Left lung (tissue), 10 donors: ENCODE results near the gene ALPG. TPM values are rescaled to one million over a fixed set of nuclear protein-coding genes. Genes with fewer than 3 reads are reported as not detected.

Experiments used
- ATAC-seq: fragments of 200-7000 bp; cut with Tn5 transposase; one replicate; pipeline ENCODE4 v1.9.1; 2020; ENCODE audit warnings: moderate library complexity
- DNase-seq, 4 donors: peaks; one replicate each; pipeline ENCODE4 v3.0.0-alpha.2; 2013 to 2020
- H3K27ac ChIP-seq, 2 donors: fragments of 200-600 bp; sonication (generic) in 1 of 2; one replicate each; pipeline versions ENCODE4 v1.5.0 to v1.8.0; 2020 to 2021
- H3K27me3 ChIP-seq, 2 donors: fragments of 200-600 bp; sonication (generic) in 1 of 2; one replicate each; pipeline versions ENCODE4 v1.5.0 to v1.8.0; 2020 to 2021
- H3K36me3 ChIP-seq, 2 donors: fragments of 200-600 bp; sonication (generic) in 1 of 2; one replicate each; pipeline versions ENCODE4 v1.5.0 to v1.8.0; 2020 to 2021
- H3K4me1 ChIP-seq, 2 donors: fragments of 200-600 bp; one replicate each; pipeline ENCODE4 v1.8.0; 2021
- H3K4me3 ChIP-seq, 2 donors: fragments of 200-600 bp; sonication (generic) in 1 of 2; one replicate each; pipeline versions ENCODE4 v1.5.0 to v1.8.0; 2020 to 2021; ENCODE audit warnings: mild to moderate bottlenecking in 1 of 2
- H3K9me3 ChIP-seq, 2 donors: fragments of 200-600 bp; sonication (generic) in 1 of 2; one replicate each; pipeline versions ENCODE4 v1.5.0 to v1.8.0; 2020 to 2021
- CTCF ChIP-seq, 2 donors: fragments of 200-600 bp; sonication (generic) in 1 of 2; IDR thresholded peaks; one replicate each; pipeline versions ENCODE4 v1.5.0 to v1.8.0; 2021; ENCODE audit warnings: antibody characterized with exemption in 2 of 2
- intact Hi-C, 2 donors: fragments of 100-400 bp; cut with DNase I; formaldehyde crosslinking; loops; one replicate each; pipeline versions ENCODE4 v1.11.2 to v1.14.2; 2022
- polyA plus RNA-seq, 6 donors: library from polyadenylated mRNA; unstranded; fragments of 120-200 nt; gene quantifications; one replicate each; pipeline ENCODE4 v1.2.1, GENCODE V29; 2013; ENCODE audit not compliant: insufficient read length in 6 of 6
- total RNA-seq, 2 donors: library from RNA; stranded (reverse); fragmentation: NEBNext Ultra II Directional; extraction: Animal tissue kit (Norgen Biotek cat#: 25700); gene quantifications; one replicate each; pipeline ENCODE4 v1.2.1, GENCODE V29; 2021
- donor health status: DM: no; HTN: yes; CAD: no.
- donor health status: DM: no; HTN: no; CAD: no.

ALPG gene
- total and polyA plus RNA-seq, 8 donors: 0.08 to 0.16 TPM; not detected in 6

DNA sequence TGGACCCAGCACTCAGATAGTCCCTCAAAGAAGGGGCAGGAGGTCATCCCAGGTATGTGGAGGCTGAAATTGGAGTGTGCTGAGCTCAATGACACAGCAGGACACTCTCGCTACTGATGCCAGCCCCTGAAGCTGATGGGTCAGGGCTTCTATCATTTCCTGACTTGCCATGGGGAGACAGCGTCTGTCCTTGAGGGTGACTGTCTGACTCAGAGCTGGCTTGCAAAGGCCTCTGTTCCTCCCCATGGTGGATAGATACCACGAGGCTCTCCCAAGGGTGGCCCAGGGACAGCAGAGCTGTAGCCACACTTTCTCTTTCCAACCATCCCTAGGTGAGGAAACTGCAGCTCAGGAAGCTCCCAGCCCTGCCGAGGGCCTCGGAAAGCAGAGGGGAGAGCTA, 10.8 kb downstream of the ALPG start:
- Histone ChIP-seq H3K27ac (no peak overlapping the region), H3K4me1 (peaks cover 6 to 27% of the 10 kb centered on the region in 2 donors), H3K27me3 (peaks cover 43 to 99% of the 10 kb centered on the region in 2 donors), H3K36me3 (no peaks in the 10 kb centered on the region), H3K4me3 (no peak overlapping the region), H3K9me3 (peaks cover 0 to 2% of the 10 kb centered on the region in 2 donors)
- ATAC-seq (no peak), DNase-seq (no peak)
- no peak for TF ChIP-seq CTCF (IDR thresholded peaks at IDR 0.05)
- intact Hi-C loops: no loop called here

- H3K27ac ChIP-seq: no peak overlapping the region
- intact Hi-C loops: no loop called here
- H3K36me3 ChIP-seq: no peaks in the 10 kb centered on the region
- DNase-seq (no peak), ATAC-seq (no peak)
- no peak overlapping the region for H3K4me3 ChIP-seq
- peaks cover 43 to 96% of the 10 kb centered on the region in 2 donors for H3K27me3 ChIP-seq
- H3K9me3 ChIP-seq: peaks cover 0 to 7% of the 10 kb centered on the region in 2 donors
- peaks cover 6 to 27% of the 10 kb centered on the region in 2 donors for H3K4me1 ChIP-seq
- no peak for TF ChIP-seq CTCF (IDR thresholded peaks at IDR 0.05)
These were observed 11.4 kb downstream of the ALPG start for GRCh38 chr2:232418056-232418455.

- Histone ChIP-seq H3K4me3 (peak overlapping the region; percentile 0 to 21), H3K36me3 (no peaks in the 10 kb centered on the region), H3K27me3 (peaks cover 43 to 90% of the 10 kb centered on the region in 2 donors), H3K27ac (no peak overlapping the region), H3K4me1 (peaks cover 6 to 27% of the 10 kb centered on the region in 2 donors), H3K9me3 (peaks cover 0 to 7% of the 10 kb centered on the region in 2 donors)
- TF ChIP-seq CTCF (IDR thresholded peaks at IDR 0.05): no peak
- DNase-seq (peak in 1 of 4 donors; percentile 55), ATAC-seq (peak; percentile 71)
- intact Hi-C loops: no loop called here
These were observed 12.0 kb downstream of the ALPG start for GRCh38 chr2:232418466-232419244.

DNA sequence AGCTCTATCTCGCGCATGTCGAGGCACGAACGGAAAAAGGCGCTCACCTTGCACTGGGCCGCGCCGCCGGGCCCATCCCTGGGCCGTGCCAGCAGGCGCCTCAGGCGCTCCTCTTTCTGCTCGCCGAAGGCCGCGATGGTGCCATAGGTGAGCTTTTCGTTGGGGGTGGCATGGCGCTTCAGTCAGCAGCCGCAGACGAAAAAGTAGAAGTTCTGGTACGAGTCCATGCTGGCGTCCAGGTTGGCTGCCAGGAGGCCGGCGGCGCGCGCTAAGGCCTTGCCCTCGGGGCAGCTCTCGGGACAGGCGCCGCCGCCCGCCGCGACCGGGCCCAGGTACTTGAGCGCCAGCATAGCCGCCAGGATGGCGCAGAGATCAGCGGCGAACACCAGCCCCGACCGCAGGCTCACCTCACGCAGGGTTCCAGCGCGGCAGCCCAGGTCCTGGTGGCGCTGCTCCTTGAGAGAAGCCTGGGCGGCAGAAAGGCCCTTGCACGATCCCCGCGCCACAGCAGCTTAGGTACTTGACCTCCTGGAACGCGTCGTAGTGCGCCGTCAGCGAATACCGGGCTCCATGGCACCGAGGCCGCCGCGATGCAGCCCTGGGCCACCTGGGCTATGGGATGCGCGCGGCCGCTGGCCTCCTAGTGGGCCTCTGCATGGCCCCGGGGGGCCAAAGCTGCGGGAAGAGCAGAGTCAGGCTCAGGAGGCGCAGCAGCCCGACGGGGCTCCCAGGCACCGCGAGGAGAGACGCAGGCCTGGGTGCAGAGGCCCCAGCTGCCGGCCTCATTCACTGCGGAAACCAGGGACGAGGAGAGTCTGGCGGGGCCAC, 12.8 kb downstream of the ALPG start:
- peaks cover 6 to 27% of the 10 kb centered on the region in 2 donors for H3K4me1 ChIP-seq
- ATAC-seq (peak; percentile 20), DNase-seq (peak in 1 of 4 donors; percentile 16)
- no peaks in the 10 kb centered on the region for H3K36me3 ChIP-seq
- TF ChIP-seq CTCF (IDR thresholded peaks at IDR 0.05): no peak
- intact Hi-C loops: no loop called here
- peaks cover 0 to 7% of the 10 kb centered on the region in 2 donors for H3K9me3 ChIP-seq
- peaks cover 43 to 89% of the 10 kb centered on the region in 2 donors for H3K27me3 ChIP-seq
- H3K27ac ChIP-seq: no peak overlapping the region
- H3K4me3 ChIP-seq: peak overlapping the region; percentile 0 to 21

DNA sequence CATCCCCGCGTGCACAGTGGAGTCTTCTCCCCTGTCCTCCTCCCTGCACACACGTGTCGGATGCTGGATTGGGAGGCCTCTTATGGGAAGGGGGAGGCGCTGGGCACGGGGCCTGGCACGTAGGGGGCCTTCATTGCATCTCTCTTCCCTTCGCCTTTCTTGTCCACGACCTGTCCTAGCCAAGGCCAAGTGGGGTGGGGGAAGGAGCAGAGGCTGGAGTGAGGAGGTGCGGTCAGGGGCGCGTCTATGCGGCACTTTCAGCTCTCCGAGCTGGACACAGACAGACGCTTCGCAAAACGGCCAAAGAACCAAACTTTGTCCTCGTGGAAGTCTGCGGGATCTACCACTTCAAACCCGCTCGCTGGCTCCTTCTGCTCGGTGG, 13.4 kb downstream of the ALPG start:
- Histone ChIP-seq H3K36me3 (no peaks in the 10 kb centered on the region), H3K27me3 (peaks cover 43 to 88% of the 10 kb centered on the region in 2 donors), H3K9me3 (peaks cover 0 to 7% of the 10 kb centered on the region in 2 donors), H3K4me1 (peaks cover 6 to 27% of the 10 kb centered on the region in 2 donors), H3K4me3 (peak overlapping the region in 1 of 2 donors; percentile 21), H3K27ac (no peak overlapping the region)
- ATAC-seq (no peak), DNase-seq (no peak)
- intact Hi-C loops: no loop called here
- TF ChIP-seq CTCF (IDR thresholded peaks at IDR 0.05): no peak
